ENCODE measurements around the gene RPL5. TPM values are rescaled to one million over a fixed set of nuclear protein-coding genes. Genes with fewer than 3 reads are reported as not detected.

Gene RPL5
- total and polyA plus RNA-seq, 2 of the 8 experiments (the other 6 are each of a cell fraction or from before 2014, with no cell fraction given) = 1,506 to 2,034 TPM

- Histone ChIP-seq H2BK20ac (ENCODE audit: low read length) (no peak overlapping the region), H2BK5ac (ENCODE audit: low read depth, low read length) (no peak overlapping the region), H3K27me3 (replicated peaks in 1 of 4; ENCODE audit: control insufficient read depth in 3 of 4, extremely low read depth in 1 of 4, insufficient read depth in 3 of 4, low read length in 3 of 4) (no peaks in the 10 kb centered on the region), H3K4ac (replicated peaks; ENCODE audit: insufficient read length, low read depth, low read length) (no peak overlapping the region), H2BK12ac (ENCODE audit: low read depth, low read length) (no peak overlapping the region), H4K20me1 (replicated peaks in 1 of 2; ENCODE audit: control insufficient read depth in 1 of 2, insufficient read depth in 2 of 2, low read length in 2 of 2) (no peaks in the 10 kb centered on the region), H3K27ac (ENCODE audit: low read depth, low read length) (no peak overlapping the region), H4K8ac (ENCODE audit: extremely low read depth, insufficient read depth, low read length) (no peak overlapping the region), H3K79me1 (ENCODE audit: low read depth, low read length) (no peaks in the 10 kb centered on the region), H3K9me3 (ENCODE audit: insufficient read depth in 2 of 2, low read depth in 1 of 2, low read length in 1 of 2) (no peaks in the 10 kb centered on the region), H3K79me2 (ENCODE audit: control insufficient read depth in 1 of 2, insufficient read depth in 2 of 2, low read length in 2 of 2) (no peaks in the 10 kb centered on the region), H3K18ac (ENCODE audit: extremely low read depth, low read length) (no peak overlapping the region), H4K91ac (replicated peaks; ENCODE audit: insufficient read length, low read length) (no peak overlapping the region), H2AFZ (ENCODE audit: low read length) (no peak overlapping the region), H2BK120ac (replicated peaks; ENCODE audit: low read depth, low read length) (no peak overlapping the region), H3K23ac (ENCODE audit: insufficient read length) (no peak overlapping the region), H3K4me1 (replicated peaks in 1 of 4; ENCODE audit: control insufficient read depth in 3 of 4, insufficient read depth in 4 of 4, low read length in 3 of 4) (no peaks in the 10 kb centered on the region; a peak in 2 of 7 replicates), H3K36me3 (ENCODE audit: control insufficient read depth in 2 of 4, insufficient read depth in 4 of 4, low read length in 3 of 4) (no peaks in the 10 kb centered on the region), H3K9ac (replicated peaks in 1 of 4; ENCODE audit: extremely low read depth in 1 of 4, low read depth in 3 of 4, low read length in 3 of 4) (no peak overlapping the region), H3K14ac (ENCODE audit: insufficient read length) (no peak overlapping the region), H3K4me3 (ENCODE audit: extremely low read depth in 1 of 4, insufficient read depth in 2 of 4, low read depth in 3 of 4, low read length in 4 of 4) (no peak overlapping the region), H3K56ac (replicated peaks; ENCODE audit: insufficient read length, low read depth, low read length) (no peak overlapping the region), H4K5ac (ENCODE audit: insufficient read length, low read depth, low read length) (no peak overlapping the region), H2AK5ac (ENCODE audit: low read depth, low read length) (no peak overlapping the region), H3K4me2 (ENCODE audit: insufficient read depth in 1 of 2, low read depth in 2 of 2, low read length in 2 of 2) (no peak overlapping the region), H3K23me2 (ENCODE audit: low read depth, low read length) (no peaks in the 10 kb centered on the region), H2BK15ac (ENCODE audit: low read length) (no peak overlapping the region)
- ChIA-PET POLR2A (ENCODE audit: partially characterized antibody) (interaction anchor here (2.1 kb wide), 1 partner anchor 47 kb away, joined by 8 read pairs; the partner anchor contains the start of gene RPL5), CTCF (ENCODE audit: partially characterized antibody) (interaction anchor here (1.5 to 2.3 kb wide), 3 partner anchors 12 to 115 kb away, joined by 4 to 6 read pairs (median 5); no protein-coding TSS in a partner anchor)
- FAIRE-seq (no peak), DNase-seq (ENCODE audit: low read depth in 1 of 2, low spot score in 2 of 2) (no peak)
- 82% methylated on average over 4 of the region's 4 CpGs; no CpG with 5 or more reads in 1 of the 2 experiments for WGBS, 2 experiments (ENCODE audit: extremely low coverage in 1 of 2, insufficient coverage in 1 of 2, insufficient read length in 1 of 2, insufficient replicate concordance in 2 of 2, low coverage in 1 of 2, low lambda C conversion rate in 2 of 2, missing lambda C conversion rate in 1 of 2)
- TF ChIP-seq CTCF (IDR thresholded peaks at IDR 0.05; ENCODE audit: control extremely low read depth in 1 of 3, insufficient read depth in 1 of 3, low read depth in 1 of 3, low read length in 3 of 3) (no peak), GABPA (IDR thresholded peaks at IDR 0.05; ENCODE audit: borderline replicate concordance, insufficient read depth, low read length) (no peak), SAP30 (IDR thresholded peaks at IDR 0.05; ENCODE audit: insufficient read depth, insufficient replicate concordance, low read length) (no peak), KDM4A (IDR thresholded peaks at IDR 0.05; ENCODE audit: low read depth, low read length, severe bottlenecking) (no peak), ASH2L (IDR thresholded peaks at IDR 0.05; ENCODE audit: low read length) (no peak), EZH2 (IDR thresholded peaks at IDR 0.05; ENCODE audit: low read depth, low read length, severe bottlenecking) (no peak), RNF2 (IDR thresholded peaks at IDR 0.05; ENCODE audit: borderline replicate concordance, low read depth, low read length, missing control alignments, poor library complexity, severe bottlenecking) (no peak)
- TF ChIP-seq, protein P1, sequence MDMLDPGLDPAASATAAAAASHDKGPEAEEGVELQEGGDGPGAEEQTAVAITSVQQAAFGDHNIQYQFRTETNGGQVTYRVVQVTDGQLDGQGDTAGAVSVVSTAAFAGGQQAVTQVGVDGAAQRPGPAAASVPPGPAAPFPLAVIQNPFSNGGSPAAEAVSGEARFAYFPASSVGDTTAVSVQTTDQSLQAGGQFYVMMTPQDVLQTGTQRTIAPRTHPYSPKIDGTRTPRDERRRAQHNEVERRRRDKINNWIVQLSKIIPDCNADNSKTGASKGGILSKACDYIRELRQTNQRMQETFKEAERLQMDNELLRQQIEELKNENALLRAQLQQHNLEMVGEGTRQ (IDR thresholded peaks at IDR 0.05; ENCODE audit: low read length) = no peak
Observed at GRCh38 chr1:92879316-92879968, 47.6 kb downstream of the RPL5 start.
